Activated B cell treated with CpG ODN at 0.5 μM for 24 hours (primary cell): ENCODE measurements around the gene TSPYL4. TPM values are rescaled to one million over a fixed set of nuclear protein-coding genes. Genes with fewer than 3 reads are reported as not detected.

Experiments used
- ATAC-seq: fragments of 200-7000 bp; cut with Tn5 transposase; one replicate; pipeline ENCODE4 v1.10.0; 2021; ENCODE audit warnings: low read depth, mild to moderate bottlenecking, moderate library complexity
- CTCF ChIA-PET: fragments of 350-600 bp; sonication (Branson Sonifier 250); formaldehyde crosslinking; loops from one replicate; lab custom pipeline; 2021; ENCODE audit warnings: antibody characterized with exemption; lab: Charles Lee
- POLR2A ChIA-PET: fragments of 350-600 bp; sonication (Branson Sonifier 250); formaldehyde crosslinking; loops from one replicate; lab custom pipeline; 2021; ENCODE audit warnings: antibody characterized with exemption; lab: Charles Lee
- DNase-seq: peaks from one replicate; pipeline ENCODE4 v3.0.0; 2022
- H3K27ac Mint-ChIP-seq: one replicate; pipeline ENCODE4 v1.8.0; 2020; ENCODE audit warnings: mixed read lengths
- H3K27me3 Mint-ChIP-seq: one replicate; pipeline ENCODE4 v1.8.0; 2021; ENCODE audit warnings: mixed read lengths
- H3K36me3 Mint-ChIP-seq: one replicate; pipeline ENCODE4 v1.8.0; 2021; ENCODE audit warnings: low read depth, mixed read lengths
- H3K4me1 Mint-ChIP-seq: one replicate; pipeline ENCODE4 v1.8.0; 2021; ENCODE audit warnings: mixed read lengths
- H3K4me3 Mint-ChIP-seq: one replicate; pipeline ENCODE4 v1.8.0; 2020; ENCODE audit warnings: mild to moderate bottlenecking, mixed read lengths
- H3K9me3 Mint-ChIP-seq: one replicate; pipeline ENCODE4 v1.8.0; 2020; ENCODE audit warnings: mixed read lengths
- CTCF ChIP-seq: fragments of 200-600 bp; IDR thresholded peaks from one replicate; pipeline ENCODE4 v1.8.0; 2022; ENCODE audit warnings: antibody characterized with exemption, mild to moderate bottlenecking
- intact Hi-C: fragments of 100-400 bp; cut with micrococcal nuclease; formaldehyde crosslinking; loops from one replicate; pipeline ENCODE4 v1.15.1; 2024
- total RNA-seq: library from RNA; stranded (reverse); gene quantifications from 2 replicates; pipeline ENCODE4 v1.2.3, GENCODE V29; 2022

The TSPYL4 gene
- total RNA-seq, 1 donor from 2014 or later, result 16.7 TPM

- no peak for DNase-seq
- no peak overlapping the region for H3K27ac Mint-ChIP-seq
- no peaks in the 10 kb centered on the region for H3K36me3 Mint-ChIP-seq
- intact Hi-C loops, result no loop called here
- H3K4me3 Mint-ChIP-seq, result no peak overlapping the region
- ChIA-PET POLR2A (no interaction called here), CTCF (interaction anchor here (0.9 to 1.9 kb wide), 4 partner anchors 19 to 241 kb away, joined by 3 to 10 read pairs (median 4); no protein-coding TSS in a partner anchor)
- no peaks in the 10 kb centered on the region for H3K9me3 Mint-ChIP-seq
- no peak for TF ChIP-seq CTCF
- no peak for ATAC-seq
- peaks cover 4% of the 10 kb centered on the region for H3K4me1 Mint-ChIP-seq
- no peaks in the 10 kb centered on the region for H3K27me3 Mint-ChIP-seq
Measured at GRCh38 chr6:116292553-116292952, 38.7 kb upstream of the TSPYL4 start.

- no peak overlapping the region for H3K27ac Mint-ChIP-seq
- POLR2A ChIA-PET, result no interaction called here
- H3K27me3 Mint-ChIP-seq, result no peaks in the 10 kb centered on the region
- CTCF ChIA-PET, result interaction anchor here (0.9 to 3.5 kb wide), 3 partner anchors 20 to 242 kb away, joined by 3 to 25 read pairs (median 4); no protein-coding TSS in a partner anchor
- no peak for DNase-seq
- H3K4me1 Mint-ChIP-seq, result peaks cover 4% of the 10 kb centered on the region
- no peak for TF ChIP-seq CTCF
- no peaks in the 10 kb centered on the region for H3K9me3 Mint-ChIP-seq
- intact Hi-C loops, result no loop called here
- no peaks in the 10 kb centered on the region for H3K36me3 Mint-ChIP-seq
- no peak overlapping the region for H3K4me3 Mint-ChIP-seq
- ATAC-seq, result no peak
Measured at GRCh38 chr6:116291701-116292396, 38.0 kb upstream of the TSPYL4 start.

GRCh38 chr6:116290799-116291198 lies 36.9 kb upstream of the TSPYL4 start:
- TF ChIP-seq CTCF, result no peak
- intact Hi-C loops, result no loop called here
- DNase-seq, result no peak
- ChIA-PET CTCF (interaction anchor here (3.5 kb wide), 1 partner anchor 243 kb away, joined by 25 read pairs; no protein-coding TSS in a partner anchor), POLR2A (no interaction called here)
- Mint-ChIP-seq H3K27ac (no peak overlapping the region), H3K27me3 (no peaks in the 10 kb centered on the region), H3K9me3 (no peaks in the 10 kb centered on the region), H3K4me3 (no peak overlapping the region), H3K4me1 (peaks cover 4% of the 10 kb centered on the region), H3K36me3 (no peaks in the 10 kb centered on the region)
- ATAC-seq, result no peak

GRCh38 chr6:116289876-116290275 lies 36.0 kb upstream of the TSPYL4 start:
- DNase-seq (no peak), ATAC-seq (no peak)
- intact Hi-C loops, result loop anchor here (5.0 kb wide), 1 partner anchor 357 kb away; no protein-coding TSS in a partner anchor
- peaks cover 4% of the 10 kb centered on the region for H3K4me1 Mint-ChIP-seq
- H3K27me3 Mint-ChIP-seq, result no peaks in the 10 kb centered on the region
- no peak for TF ChIP-seq CTCF
- CTCF ChIA-PET, result interaction anchor here (0.8 to 3.5 kb wide), 6 partner anchors 120 to 275 kb away, joined by 3 to 25 read pairs (median 4); no protein-coding TSS in a partner anchor
- H3K27ac Mint-ChIP-seq, result no peak overlapping the region
- POLR2A ChIA-PET, result no interaction called here
- no peaks in the 10 kb centered on the region for H3K9me3 Mint-ChIP-seq
- no peak overlapping the region for H3K4me3 Mint-ChIP-seq
- no peaks in the 10 kb centered on the region for H3K36me3 Mint-ChIP-seq

- intact Hi-C loops, result loop anchor here (1.0 to 5.0 kb wide), 6 partner anchors 83 to 360 kb away; partner anchors contain the start of gene DSE
- Mint-ChIP-seq H3K9me3 (no peaks in the 10 kb centered on the region), H3K4me3 (no peak overlapping the region), H3K4me1 (peaks cover 5% of the 10 kb centered on the region), H3K36me3 (no peaks in the 10 kb centered on the region), H3K27ac (no peak overlapping the region), H3K27me3 (no peaks in the 10 kb centered on the region)
- DNase-seq (no peak), ATAC-seq (peak; percentile 88)
- ChIA-PET CTCF (interaction anchor here (0.6 to 3.4 kb wide), 58 partner anchors 8 to 290 kb away, joined by 3 to 88 read pairs (median 5); partner anchors contain the start of genes CALHM4, CALHM5, CALHM6 and DSE), POLR2A (interaction anchor here (0.5 to 2.2 kb wide), 6 partner anchors 8 to 284 kb away, joined by 3 to 6 read pairs (median 3); partner anchors contain the start of genes DSE, RWDD1 and TSPYL1)
- peak; percentile 98 for TF ChIP-seq CTCF
Measured at GRCh38 chr6:116287689-116288282, 33.9 kb upstream of the TSPYL4 start.
